HG02970 (cell line): ENCODE measurements around the gene NIPBL.
"Not testable (repeated sequence)": the region's sequence is repeated elsewhere in the genome, so short reads cannot be mapped to it uniquely, and the experiment has no call there.

Source experiments
- ATAC-seq: cut with Tn5 transposase; IDR thresholded peaks from one replicate; pipeline ENCODE4 v1.9.1; 2021; ENCODE audit warnings: mild to moderate bottlenecking, moderate library complexity, moderate number of reproducible peaks; ENCODE audit not compliant: unreplicated experiment, low FRiP score

NIPBL gene

DNA sequence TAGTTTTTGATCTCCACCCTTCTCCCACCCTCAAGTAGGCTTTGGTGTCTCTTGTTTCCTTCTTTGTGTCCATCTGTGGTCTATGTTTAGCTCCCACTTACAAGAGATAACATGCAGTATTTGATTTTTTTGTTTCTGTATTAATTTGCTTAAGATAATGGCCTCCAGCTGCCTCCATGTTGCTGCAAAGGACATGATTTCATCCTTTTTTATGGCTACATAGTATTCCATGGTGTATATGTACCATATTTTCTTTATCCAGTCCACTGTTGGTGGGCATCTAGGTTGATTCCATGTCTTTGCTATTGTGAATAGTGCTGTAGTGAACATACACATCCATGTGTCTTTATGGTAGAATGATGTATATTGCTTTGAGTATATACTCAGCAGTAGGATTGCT lies 24.5 kb downstream of the NIPBL start:
- not testable (repeated sequence) for ATAC-seq

GRCh38 chr5:36901856-36902255 lies 25.3 kb downstream of the NIPBL start:
- no peak for ATAC-seq

- no peak for ATAC-seq
Observed at GRCh38 chr5:36902353-36902752, 25.8 kb downstream of the NIPBL start.

GRCh38 chr5:36904677-36905076 lies 28.1 kb downstream of the NIPBL start:
- ATAC-seq: no peak

GRCh38 chr5:36908544-36909260 lies 32.1 kb downstream of the NIPBL start:
- ATAC-seq: no peak

GRCh38 chr5:36915653-36916052 lies 39.1 kb downstream of the NIPBL start:
- no peak for ATAC-seq

DNA sequence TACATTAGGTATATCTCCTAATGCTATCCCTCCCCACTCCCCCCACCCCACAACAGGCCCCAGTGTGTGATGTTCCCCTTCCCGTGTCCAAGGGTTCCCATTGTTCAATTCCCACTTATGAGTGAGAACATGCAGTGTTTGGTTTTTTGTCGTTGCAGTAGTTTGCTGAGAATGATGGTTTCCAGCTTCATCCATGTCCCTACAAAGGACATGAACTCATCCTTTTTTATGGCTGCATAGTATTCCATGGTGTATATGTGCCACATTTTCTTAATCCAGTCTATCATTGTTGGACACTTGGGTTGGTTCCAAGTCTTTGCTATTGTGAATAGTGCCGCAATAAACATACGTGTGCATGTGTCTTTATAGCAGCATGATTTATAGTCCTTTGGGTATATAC lies 40.0 kb downstream of the NIPBL start:
- ATAC-seq: not testable (repeated sequence)

GRCh38 chr5:36917358-36917757 lies 40.8 kb downstream of the NIPBL start:
- not testable (repeated sequence) for ATAC-seq

DNA sequence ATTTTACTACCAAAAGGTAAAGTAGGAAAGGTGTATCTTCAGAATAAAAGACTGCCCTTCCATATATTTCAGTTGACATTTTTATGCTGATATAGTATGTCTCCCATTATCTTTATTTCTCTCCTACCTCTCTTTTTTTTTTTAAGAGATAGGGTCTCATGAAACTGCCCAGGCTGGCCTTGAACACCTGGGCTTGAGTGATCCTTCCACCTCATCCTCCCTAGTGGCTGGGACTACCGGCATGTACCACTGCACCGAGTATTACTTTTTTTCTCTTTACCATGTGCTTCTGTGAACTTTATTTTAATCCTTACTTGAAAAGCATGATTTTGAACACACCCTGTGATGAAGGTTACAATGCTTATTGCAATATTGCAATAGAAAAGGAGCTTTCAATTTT lies 42.7 kb downstream of the NIPBL start:
- no peak for ATAC-seq

GRCh38 chr5:36919650-36920049 lies 43.1 kb downstream of the NIPBL start:
- ATAC-seq: no peak

DNA sequence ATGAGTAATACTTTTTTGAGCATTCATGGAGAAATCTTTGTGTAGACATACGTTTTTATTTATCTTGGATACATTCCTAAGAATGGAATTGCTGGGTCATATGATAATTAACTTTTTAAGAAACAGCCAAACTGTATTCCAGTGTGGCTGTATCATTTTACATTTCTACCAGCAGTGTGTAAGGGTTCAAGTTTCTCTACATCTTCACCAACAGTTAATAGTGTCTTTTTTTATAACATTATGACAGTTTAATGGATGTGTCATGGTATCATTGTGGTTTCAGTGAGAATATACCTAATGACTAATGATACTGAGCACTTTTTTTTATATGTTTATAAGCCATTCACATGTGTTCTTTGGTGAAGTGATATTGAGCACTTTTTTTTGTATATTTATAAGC lies 52.4 kb downstream of the NIPBL start:
- ATAC-seq: no peak

- no peak for ATAC-seq
Observed at GRCh38 chr5:36929438-36929837, 52.9 kb downstream of the NIPBL start.

- no peak for ATAC-seq
Observed at GRCh38 chr5:36932056-36932455, 55.5 kb downstream of the NIPBL start.

GRCh38 chr5:36932699-36933098 lies 56.1 kb downstream of the NIPBL start:
- no peak for ATAC-seq

GRCh38 chr5:36934740-36935356 lies 58.3 kb downstream of the NIPBL start:
- no peak for ATAC-seq

DNA sequence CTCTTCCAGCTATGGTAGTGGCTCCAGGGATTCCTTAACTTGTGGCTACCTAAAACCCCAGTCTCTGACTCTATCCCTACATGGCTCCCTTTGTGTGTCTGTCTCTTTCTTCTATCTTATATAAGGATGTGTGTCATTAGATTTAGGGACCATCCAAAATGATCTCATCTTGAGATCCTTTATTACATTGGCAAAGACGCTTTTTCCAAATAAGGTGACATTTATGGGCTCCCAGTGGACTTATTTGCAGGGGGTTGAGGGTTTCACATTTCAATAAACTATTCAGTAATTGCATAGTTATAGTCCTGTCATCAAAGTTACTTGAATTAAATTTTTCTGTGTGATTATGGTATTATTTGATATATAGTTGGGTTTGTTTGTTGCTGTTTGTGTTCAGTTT lies 59.2 kb downstream of the NIPBL start:
- no peak for ATAC-seq

DNA sequence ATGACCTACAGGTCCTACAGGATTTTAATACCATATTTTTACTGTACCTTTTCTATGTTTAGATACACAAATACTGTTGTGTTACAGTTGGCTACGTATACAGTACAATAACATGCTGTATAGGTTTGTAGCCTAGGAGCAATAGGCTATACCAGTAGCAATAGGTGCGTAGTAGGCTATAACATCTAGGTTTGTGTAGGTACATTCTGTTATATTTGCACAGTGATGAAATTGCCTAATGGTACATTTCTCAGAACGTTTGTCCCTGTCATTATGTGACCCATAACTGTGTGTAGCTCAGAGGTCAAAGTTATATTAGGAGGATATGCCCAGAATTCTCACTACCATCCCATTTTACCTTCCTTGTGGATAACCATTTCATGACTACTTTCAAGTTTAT lies 59.7 kb downstream of the NIPBL start:
- ATAC-seq: no peak

- ATAC-seq: no peak
Observed at GRCh38 chr5:36938129-36938528, 61.6 kb downstream of the NIPBL start.

GRCh38 chr5:36939969-36940858 lies 63.6 kb downstream of the NIPBL start:
- no peak for ATAC-seq

DNA sequence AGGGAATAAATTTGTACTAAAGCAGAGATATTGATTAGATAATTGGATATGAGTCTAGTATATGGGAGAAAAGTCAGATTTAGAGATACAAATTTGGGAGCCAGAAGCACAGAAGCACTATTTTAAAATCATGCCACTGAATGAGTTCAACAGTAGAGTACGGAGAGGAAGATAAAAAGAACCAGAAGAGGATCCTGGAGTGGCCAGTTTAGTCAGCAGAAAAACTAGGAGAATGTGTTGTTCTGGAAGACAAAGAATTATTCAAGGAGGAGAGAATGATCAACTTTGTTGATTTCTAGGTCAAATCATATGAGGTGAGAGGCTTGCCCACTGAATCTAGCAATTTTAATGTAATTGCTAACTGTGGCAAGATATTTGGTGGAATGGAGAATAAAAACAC lies 67.0 kb downstream of the NIPBL start:
- ATAC-seq: no peak

DNA sequence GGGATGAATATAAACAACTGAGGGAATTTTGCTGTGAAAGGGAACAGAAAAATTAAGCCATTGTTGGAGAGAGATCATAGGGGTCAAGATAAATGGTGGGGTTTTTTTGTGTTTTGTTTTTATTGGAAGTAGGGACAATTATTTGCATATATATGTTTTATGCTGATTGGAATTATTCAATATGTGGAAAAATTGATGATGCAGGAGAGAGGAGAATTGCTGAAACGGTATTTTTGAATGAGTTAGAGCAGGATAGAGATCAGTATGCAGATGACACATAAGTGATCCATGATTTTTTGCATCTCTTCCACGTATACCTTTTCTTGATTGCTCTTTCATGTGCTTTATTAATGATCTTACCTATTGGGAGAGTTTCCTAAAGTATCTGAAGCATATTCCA lies 67.5 kb downstream of the NIPBL start:
- no peak for ATAC-seq
